Measurements from ENCODE around the gene GMCL2.

GRCh38 chr5:178221853-178222252 is 34.7 kb upstream of the GMCL2 start:
- no peak for TF ChIP-seq EZH2 (IDR thresholded peaks at IDR 0.05; ENCODE audit: borderline replicate concordance, insufficient read depth, low read length, poor library complexity, severe bottlenecking)
- TF ChIP-seq CTCF (IDR thresholded peaks at IDR 0.05; ENCODE audit: poor library complexity, severe bottlenecking), result no peak
- no peak for TF ChIP-seq POLR2AphosphoS5 (IDR thresholded peaks at IDR 0.05)
- TF ChIP-seq EP300 (conservative IDR thresholded peaks at IDR 0.05; ENCODE audit: poor library complexity, severe bottlenecking), result no peak
- no peak for TF ChIP-seq TAF1 (IDR thresholded peaks at IDR 0.05; ENCODE audit: low read depth)
- no peak for TF ChIP-seq RAD21 (conservative IDR thresholded peaks at IDR 0.05)
